H9 (cell line): ENCODE measurements around the gene ADAMTS17. TPM values are rescaled to one million over a fixed set of nuclear protein-coding genes. Genes with fewer than 3 reads are reported as not detected.

ENCODE experiments used
- DNase-seq: peaks from one replicate; pipeline ENCODE4 v3.0.0-alpha.2; 2017
- H2AFZ ChIP-seq: one replicate; pipeline ENCODE4 v1.6.1; 2013; ENCODE audit warnings: mild to moderate bottlenecking, low read length, control low read depth, moderate library complexity
- H2AK5ac ChIP-seq: 2 replicates; pipeline ENCODE4 v1.6.1; 2013; ENCODE audit warnings: low read length, control low read depth, mixed read lengths; ENCODE audit not compliant: insufficient read length
- H2BK120ac ChIP-seq: one replicate; pipeline ENCODE4 v1.6.1; 2013; ENCODE audit warnings: low read depth, mild to moderate bottlenecking, low read length, control low read depth, inconsistent platforms; ENCODE audit not compliant: poor library complexity, severe bottlenecking
- H2BK12ac ChIP-seq: 2 replicates; pipeline ENCODE4 v1.6.1; 2013; ENCODE audit warnings: low read length, control low read depth, mixed read lengths, low read depth; ENCODE audit not compliant: insufficient read length
- H2BK15ac ChIP-seq: 2 replicates; pipeline ENCODE4 v1.6.1; 2013; ENCODE audit warnings: low read depth, low read length, control low read depth
- H2BK20ac ChIP-seq: one replicate; pipeline ENCODE4 v1.6.1; 2013; ENCODE audit warnings: low read depth, mild to moderate bottlenecking, low read length, control low read depth, inconsistent platforms; ENCODE audit not compliant: poor library complexity, severe bottlenecking
- H2BK5ac ChIP-seq: 2 replicates; pipeline ENCODE4 v1.6.1; 2013; ENCODE audit warnings: low read length, control low read depth, mixed read lengths; ENCODE audit not compliant: insufficient read length
- H3K14ac ChIP-seq: 2 replicates; pipeline ENCODE4 v1.6.1; 2013; ENCODE audit warnings: low read length, control low read depth; ENCODE audit not compliant: insufficient read depth
- H3K18ac ChIP-seq: 2 replicates; pipeline ENCODE4 v1.6.1; 2013; ENCODE audit warnings: low read depth, mild to moderate bottlenecking, mixed read lengths, low read length, control low read depth; ENCODE audit not compliant: insufficient read length
- H3K23ac ChIP-seq: 2 replicates; pipeline ENCODE4 v1.6.1; 2013; ENCODE audit warnings: low read length, control low read depth, mixed read lengths, low read depth; ENCODE audit not compliant: insufficient read length
- H3K23me2 ChIP-seq: 2 replicates; pipeline ENCODE4 v1.6.1; 2013; ENCODE audit warnings: low read depth, mild to moderate bottlenecking, mixed read lengths, low read length, control low read depth; ENCODE audit not compliant: insufficient read length, poor library complexity, severe bottlenecking
- H3K27ac ChIP-seq: 2 replicates; pipeline ENCODE4 v1.5.1; 2013; ENCODE audit warnings: low read length, control low read depth, mixed read lengths, low read depth; ENCODE audit not compliant: insufficient read length
- H3K27me3 ChIP-seq: 2 replicates; pipeline ENCODE4 v1.6.1; 2013; ENCODE audit warnings: low read length, control low read depth, inconsistent platforms; ENCODE audit not compliant: insufficient read depth
- H3K4ac ChIP-seq: 2 replicates; pipeline ENCODE4 v1.6.1; 2013; ENCODE audit warnings: low read depth, mild to moderate bottlenecking, control low read depth, inconsistent platforms, low read length, moderate library complexity
- H3K4me1 ChIP-seq: 2 replicates; pipeline ENCODE4 v1.6.1; 2013; ENCODE audit warnings: low read length, control low read depth, inconsistent platforms; ENCODE audit not compliant: insufficient read depth
- H3K4me2 ChIP-seq: 2 replicates; pipeline ENCODE4 v1.6.1; 2013; ENCODE audit warnings: low read length, control low read depth, mixed read lengths; ENCODE audit not compliant: insufficient read length, insufficient read depth
- H3K56ac ChIP-seq: 2 replicates; pipeline ENCODE4 v1.6.1; 2013; ENCODE audit warnings: low read depth, mild to moderate bottlenecking, mixed read lengths, low read length, control low read depth; ENCODE audit not compliant: insufficient read length
- H3K79me1 ChIP-seq: 2 replicates; pipeline ENCODE4 v1.6.1; 2013; ENCODE audit warnings: low read depth, mild to moderate bottlenecking, moderate library complexity, low read length, control low read depth, inconsistent platforms; ENCODE audit not compliant: insufficient read depth, poor library complexity, severe bottlenecking
- H3K79me2 ChIP-seq: 2 replicates; pipeline ENCODE4 v1.6.1; 2013; ENCODE audit warnings: low read length, control low read depth, inconsistent platforms; ENCODE audit not compliant: insufficient read depth
- H3K9ac ChIP-seq: 2 replicates; pipeline ENCODE4 v1.6.1; 2013; ENCODE audit warnings: low read length, control low read depth, mixed read lengths; ENCODE audit not compliant: insufficient read length; ENCODE audit errors: extremely low read depth
- H3K9me3 ChIP-seq: one replicate; pipeline ENCODE4 v1.6.1; 2013; ENCODE audit warnings: low read depth, low read length, inconsistent platforms; ENCODE audit not compliant: control insufficient read depth
- H3T11ph ChIP-seq: one replicate; pipeline ENCODE4 v1.6.1; 2013; ENCODE audit warnings: mild to moderate bottlenecking, low read length, control low read depth, inconsistent platforms
- H4K20me1 ChIP-seq: one replicate; pipeline ENCODE4 v1.6.1; 2013; ENCODE audit not compliant: control insufficient read depth, insufficient read length, insufficient read depth
- H4K5ac ChIP-seq: 2 replicates; pipeline ENCODE4 v1.6.1; 2013; ENCODE audit warnings: low read depth, mild to moderate bottlenecking, mixed read lengths, low read length, control low read depth; ENCODE audit not compliant: insufficient read length
- H4K8ac ChIP-seq: replicated peaks from 2 replicates; pipeline ENCODE4 v1.6.1; 2013; ENCODE audit warnings: low read length, control low read depth, mixed read lengths, low read depth; ENCODE audit not compliant: insufficient read length
- H4K91ac ChIP-seq: 2 replicates; pipeline ENCODE4 v1.6.1; 2013; ENCODE audit warnings: low read depth, mild to moderate bottlenecking, moderate library complexity, mixed read lengths, low read length, control low read depth; ENCODE audit not compliant: insufficient read length
- H3K27ac Mint-ChIP-seq, 3 experiments: 2 replicates in 2 of 3; 3 replicates in 1 of 3; pipeline ENCODE4 v1.8.0; 2020 to 2021; ENCODE audit warnings: mixed read lengths in 3 of 3, mild to moderate bottlenecking in 1 of 3, moderate library complexity in 1 of 3
- H3K27me3 Mint-ChIP-seq: 2 replicates; pipeline ENCODE4 v1.8.0; 2021; ENCODE audit warnings: low read depth, mild to moderate bottlenecking, moderate library complexity, mixed read lengths
- H3K36me3 Mint-ChIP-seq, 3 experiments: 2 replicates in 2 of 3; 3 replicates in 1 of 3; pipeline ENCODE4 v1.8.0; 2020 to 2021; ENCODE audit warnings: low read depth in 3 of 3, mixed read lengths in 3 of 3; ENCODE audit not compliant: insufficient read depth in 1 of 3
- H3K4me1 Mint-ChIP-seq, 2 experiments: 2 replicates each; pipeline ENCODE4 v1.8.0; 2020; ENCODE audit warnings: mixed read lengths in 2 of 2
- H3K4me3 Mint-ChIP-seq, 2 experiments: 2 replicates in 1 of 2; 3 replicates in 1 of 2; pipeline ENCODE4 v1.8.0; 2020 to 2021; ENCODE audit warnings: mild to moderate bottlenecking in 2 of 2, mixed read lengths in 2 of 2, moderate library complexity in 1 of 2
- H3K9me3 Mint-ChIP-seq, 2 experiments: 2 replicates in 1 of 2; 3 replicates in 1 of 2; pipeline ENCODE4 v1.8.0; 2020; ENCODE audit warnings: mild to moderate bottlenecking in 2 of 2, mixed read lengths in 2 of 2, moderate library complexity in 1 of 2
- WGBS: extraction: QIAGEN DNeasy Blood & Tissue Kit; methylation state at CpG from one replicate; pipeline ENCODE4 v1.1.7; 2013; ENCODE audit warnings: missing lambda C conversion rate, low lambda C conversion rate, mixed read lengths; ENCODE audit not compliant: insufficient read length; ENCODE audit errors: extremely low coverage; 5-methylcytosine and 5-hydroxymethylcytosine counted together
- total RNA-seq: library from RNA; stranded (reverse); gene quantifications from 2 replicates; pipeline ENCODE4 v1.2.1, GENCODE V29; 2021
- TF ChIP-seq, protein P1 (sequence below): fragments of 200-600 bp; sonication (generic); conservative IDR thresholded peaks from 3 replicates; pipeline ENCODE4 v1.8.0; 2021; ENCODE audit warnings: antibody characterized with exemption, mild to moderate bottlenecking

Gene ADAMTS17
- total RNA-seq, 1 experiment from 2014 or later = 2.9 TPM

DNA sequence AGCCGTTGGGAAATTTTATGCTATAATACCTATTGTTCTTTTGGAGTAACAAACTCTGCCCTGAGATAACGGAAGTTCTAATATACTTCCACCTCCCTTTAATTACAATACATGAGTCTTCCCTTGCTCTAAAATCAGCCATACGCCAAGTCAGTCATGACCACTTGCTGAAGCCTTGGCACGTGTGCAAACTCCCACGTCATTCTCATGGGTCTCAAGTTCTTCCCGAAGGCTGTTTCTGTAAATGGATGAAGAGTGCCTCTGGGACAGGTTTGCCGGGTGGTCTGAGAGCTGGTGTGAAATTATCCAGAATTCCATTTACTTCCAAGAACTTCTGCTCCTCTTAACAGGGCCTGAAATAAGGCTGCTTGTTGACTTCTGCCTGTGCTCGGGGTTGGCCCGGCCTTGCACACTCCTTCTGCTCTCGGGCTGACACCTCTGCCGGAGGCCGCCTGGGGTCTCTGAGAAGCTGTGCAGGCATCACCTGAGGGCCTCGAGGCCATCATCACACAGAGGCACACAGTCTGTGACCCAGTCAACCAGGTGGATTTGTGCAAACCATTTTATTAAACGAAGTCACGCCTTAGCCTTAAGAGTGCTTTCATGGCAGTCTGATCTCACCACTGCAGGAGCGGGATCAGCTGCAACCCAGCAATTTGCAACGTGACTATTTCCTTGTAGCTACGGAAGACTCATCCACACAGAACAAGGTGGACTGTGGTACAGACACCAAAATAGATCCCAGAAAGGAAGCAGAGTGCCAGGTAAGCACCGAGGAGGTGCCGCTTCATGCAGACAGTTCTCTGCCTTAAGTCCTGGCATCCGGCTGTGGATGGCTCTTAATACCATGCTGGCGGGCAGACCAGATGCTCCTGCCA is 120.1 kb downstream of the ADAMTS17 start:
- Histone ChIP-seq H3K14ac (no peak overlapping the region), H3K27ac (no peak overlapping the region), H3K23ac (no peak overlapping the region), H3T11ph (no peak overlapping the region), H3K23me2 (no peaks in the 10 kb centered on the region), H3K79me1 (no peaks in the 10 kb centered on the region), H4K5ac (no peak overlapping the region), H3K27me3 (no peaks in the 10 kb centered on the region; the same call in 1 of the 2 replicates), H2AFZ (no peak overlapping the region), H3K56ac (no peak overlapping the region), H3K79me2 (no peaks in the 10 kb centered on the region), H3K18ac (no peak overlapping the region), H2BK120ac (no peak overlapping the region), H3K9ac (no peak overlapping the region), H4K91ac (no peak overlapping the region), H2BK20ac (no peak overlapping the region), H2BK12ac (no peak overlapping the region), H2BK5ac (no peak overlapping the region), H2BK15ac (no peak overlapping the region), H3K4me1 (no peaks in the 10 kb centered on the region), H2AK5ac (no peak overlapping the region), H4K8ac (no peak overlapping the region), H3K4me2 (no peak overlapping the region), H3K9me3 (no peaks in the 10 kb centered on the region), H4K20me1 (no peaks in the 10 kb centered on the region), H3K4ac (no peak overlapping the region)
- no peak for DNase-seq
- Mint-ChIP-seq H3K27ac (no peak overlapping the region; a peak in 1 of 7 replicates), H3K36me3 (no peaks in the 10 kb centered on the region), H3K27me3 (no peaks in the 10 kb centered on the region), H3K9me3 (no peaks in the 10 kb centered on the region), H3K4me3 (no peak overlapping the region), H3K4me1 (peaks cover 6 to 10% of the 10 kb centered on the region in 2 experiments)
- no CpG with 5 or more reads among the region's 22 CpGs for WGBS
- TF ChIP-seq, protein P1, sequence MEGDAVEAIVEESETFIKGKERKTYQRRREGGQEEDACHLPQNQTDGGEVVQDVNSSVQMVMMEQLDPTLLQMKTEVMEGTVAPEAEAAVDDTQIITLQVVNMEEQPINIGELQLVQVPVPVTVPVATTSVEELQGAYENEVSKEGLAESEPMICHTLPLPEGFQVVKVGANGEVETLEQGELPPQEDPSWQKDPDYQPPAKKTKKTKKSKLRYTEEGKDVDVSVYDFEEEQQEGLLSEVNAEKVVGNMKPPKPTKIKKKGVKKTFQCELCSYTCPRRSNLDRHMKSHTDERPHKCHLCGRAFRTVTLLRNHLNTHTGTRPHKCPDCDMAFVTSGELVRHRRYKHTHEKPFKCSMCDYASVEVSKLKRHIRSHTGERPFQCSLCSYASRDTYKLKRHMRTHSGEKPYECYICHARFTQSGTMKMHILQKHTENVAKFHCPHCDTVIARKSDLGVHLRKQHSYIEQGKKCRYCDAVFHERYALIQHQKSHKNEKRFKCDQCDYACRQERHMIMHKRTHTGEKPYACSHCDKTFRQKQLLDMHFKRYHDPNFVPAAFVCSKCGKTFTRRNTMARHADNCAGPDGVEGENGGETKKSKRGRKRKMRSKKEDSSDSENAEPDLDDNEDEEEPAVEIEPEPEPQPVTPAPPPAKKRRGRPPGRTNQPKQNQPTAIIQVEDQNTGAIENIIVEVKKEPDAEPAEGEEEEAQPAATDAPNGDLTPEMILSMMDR = no peak
